Panc1 (cell line): Measurements from ENCODE around the gene KCNJ12.

Source experiments
- CTCF ChIP-seq: fragments of 450-650 bp; IDR thresholded peaks from 2 replicates; pipeline ENCODE4 v1.5.1; 2017; ENCODE audit warnings: mild to moderate bottlenecking
- POLR2AphosphoS5 ChIP-seq: IDR thresholded peaks from 2 replicates; pipeline ENCODE4 v1.6.1; 2012; ENCODE audit warnings: mild to moderate bottlenecking, low read depth, low read length, moderate library complexity
- REST ChIP-seq, 2 experiments: IDR thresholded peaks; 2 replicates each; pipeline ENCODE4 v1.6.1; 2011 to 2012; ENCODE audit warnings: low read depth in 2 of 2, control low read depth in 1 of 2, low read length in 1 of 2, mild to moderate bottlenecking in 1 of 2, moderate library complexity in 1 of 2; ENCODE audit not compliant: insufficient read depth in 1 of 2
- SIN3A ChIP-seq: IDR thresholded peaks from 2 replicates; pipeline ENCODE4 v1.6.1; 2012; ENCODE audit warnings: low read depth, mild to moderate bottlenecking, low read length, moderate library complexity, borderline replicate concordance; ENCODE audit not compliant: insufficient read depth

- TF ChIP-seq CTCF (no peak), SIN3A (no peak), REST (IDR thresholded peaks at IDR 0.05; ENCODE audit: insufficient read depth in 1 of 2, low read depth in 2 of 2, low read length in 1 of 2) (no peak), POLR2AphosphoS5 (no peak)
These were observed 18.1 kb downstream of the KCNJ12 start for GRCh38 chr17:21394265-21394664.
